Uterus (tissue), 2 donors: Measurements from ENCODE around the gene AJAP1.

Source experiments
- CTCF ChIP-seq, 4 experiments: fragments of 200-600 bp in 2 of 4; fragments of 450-650 bp in 2 of 4; sonication (generic) in 2 of 4; IDR thresholded peaks; one replicate each; pipeline ENCODE4 v1.5.1; 2016 to 2019; ENCODE audit warnings: antibody characterized with exemption in 4 of 4, mild to moderate bottlenecking in 2 of 4, moderate library complexity in 1 of 4
- POLR2A ChIP-seq, 2 donors: fragments of 450-650 bp; IDR thresholded peaks; one replicate each; pipeline ENCODE4 v1.6.1; 2016; ENCODE audit warnings: antibody characterized with exemption in 2 of 2, mild to moderate bottlenecking in 1 of 2, moderate library complexity in 1 of 2

- TF ChIP-seq CTCF (IDR thresholded peaks at IDR 0.05) (no peak), POLR2A (IDR thresholded peaks at IDR 0.05) (no peak)
These were observed 115.3 kb downstream of the AJAP1 start for GRCh38 chr1:4769516-4770280.
